ENCODE results near the gene POU6F2. TPM values are rescaled to one million over a fixed set of nuclear protein-coding genes. Genes with fewer than 3 reads are reported as not detected.

POU6F2 gene
- total RNA-seq, 4 donors from 2014 or later: 0.91 TPM; not detected in 3

GRCh38 chr7:39402034-39402433, 424.3 kb downstream of the POU6F2 start:
- TF ChIP-seq POLR2A (IDR thresholded peaks at IDR 0.05): no peak
- TF ChIP-seq CTCF (IDR thresholded peaks at IDR 0.05): no peak
- Histone ChIP-seq H3K9me3 (no peaks in the 10 kb centered on the region), H3K27ac (no peak overlapping the region), H3K27me3 (no peaks in the 10 kb centered on the region), H3K4me1 (no peaks in the 10 kb centered on the region), H3K36me3 (no peaks in the 10 kb centered on the region), H3K4me3 (no peak overlapping the region)
- no peak for DNase-seq
- intact Hi-C loops (cut with DNase I; ENCODE audit: low total_unique reads): no loop called here

- TF ChIP-seq CTCF (IDR thresholded peaks at IDR 0.05): no peak
- no peak for TF ChIP-seq POLR2A (IDR thresholded peaks at IDR 0.05)
- H3K9me3 ChIP-seq: no peaks in the 10 kb centered on the region
- no peaks in the 10 kb centered on the region for H3K36me3 ChIP-seq
- intact Hi-C loops (cut with DNase I; ENCODE audit: low total_unique reads): no loop called here
- no peaks in the 10 kb centered on the region for H3K4me1 ChIP-seq
- no peak overlapping the region for H3K27ac ChIP-seq
- no peaks in the 10 kb centered on the region for H3K27me3 ChIP-seq
- DNase-seq: no peak
- no peak overlapping the region for H3K4me3 ChIP-seq
Observed at GRCh38 chr7:39404907-39405306, 427.2 kb downstream of the POU6F2 start.

GRCh38 chr7:39405581-39405980, 427.9 kb downstream of the POU6F2 start:
- no peaks in the 10 kb centered on the region for H3K27me3 ChIP-seq
- no peak overlapping the region for H3K4me3 ChIP-seq
- no peaks in the 10 kb centered on the region for H3K4me1 ChIP-seq
- TF ChIP-seq CTCF (IDR thresholded peaks at IDR 0.05): no peak
- no peak for TF ChIP-seq POLR2A (IDR thresholded peaks at IDR 0.05)
- intact Hi-C loops (cut with DNase I; ENCODE audit: low total_unique reads): no loop called here
- no peaks in the 10 kb centered on the region for H3K9me3 ChIP-seq
- no peak overlapping the region for H3K27ac ChIP-seq
- no peak for DNase-seq
- no peaks in the 10 kb centered on the region for H3K36me3 ChIP-seq

- no peak overlapping the region for H3K4me3 ChIP-seq
- no peak for TF ChIP-seq CTCF (IDR thresholded peaks at IDR 0.05)
- TF ChIP-seq POLR2A (IDR thresholded peaks at IDR 0.05): no peak
- intact Hi-C loops (cut with DNase I; ENCODE audit: low total_unique reads): no loop called here
- H3K27me3 ChIP-seq: no peaks in the 10 kb centered on the region
- no peaks in the 10 kb centered on the region for H3K9me3 ChIP-seq
- H3K27ac ChIP-seq: no peak overlapping the region
- no peaks in the 10 kb centered on the region for H3K36me3 ChIP-seq
- no peak for DNase-seq
- no peaks in the 10 kb centered on the region for H3K4me1 ChIP-seq
Observed at GRCh38 chr7:39406467-39406866, 428.8 kb downstream of the POU6F2 start.

- TF ChIP-seq POLR2A (IDR thresholded peaks at IDR 0.05) (no peak), CTCF (IDR thresholded peaks at IDR 0.05) (no peak)
- Histone ChIP-seq H3K27me3 (no peaks in the 10 kb centered on the region), H3K4me1 (no peaks in the 10 kb centered on the region), H3K4me3 (no peak overlapping the region), H3K36me3 (no peaks in the 10 kb centered on the region), H3K9me3 (no peaks in the 10 kb centered on the region), H3K27ac (no peak overlapping the region)
- DNase-seq: no peak
- intact Hi-C loops (cut with DNase I; ENCODE audit: low total_unique reads): no loop called here
Observed at GRCh38 chr7:39407137-39407536, 429.4 kb downstream of the POU6F2 start.
